Measurements from ENCODE around the gene FAM89B. TPM values are rescaled to one million over a fixed set of nuclear protein-coding genes. Genes with fewer than 3 reads are reported as not detected.

The FAM89B gene
- total RNA-seq, 4 donors from 2014 or later = 30.8 to 44.6 (median 32.4) TPM

DNA sequence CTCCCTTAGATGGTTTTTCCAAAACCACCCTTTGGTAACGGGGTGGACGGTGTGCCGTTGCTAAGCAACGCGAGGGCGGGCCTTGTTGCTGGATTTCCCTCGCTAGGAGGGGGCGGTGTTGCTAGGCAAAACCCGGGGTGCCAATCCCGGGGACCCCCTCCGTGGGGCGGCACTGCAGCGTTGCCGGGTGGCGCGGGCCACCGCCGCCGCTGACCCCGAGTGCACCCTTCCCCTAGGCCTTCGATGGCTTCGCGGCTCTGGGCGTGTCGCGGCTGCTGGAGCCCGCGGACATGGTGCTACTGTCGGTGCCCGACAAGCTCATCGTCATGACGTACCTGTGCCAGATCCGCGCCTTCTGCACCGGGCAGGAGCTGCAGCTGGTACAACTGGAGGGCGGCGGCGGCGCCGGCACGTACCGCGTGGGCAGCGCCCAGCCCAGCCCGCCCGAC is 12.4 kb downstream of the FAM89B start:
- peaks cover 0 to 40% (median 0%) of the 10 kb centered on the region in 3 donors for H3K36me3 ChIP-seq
- no peak for DNase-seq
- H3K27ac ChIP-seq = no peak overlapping the region
- H3K27me3 ChIP-seq = no peaks in the 10 kb centered on the region
- no peak overlapping the region for H3K4me3 ChIP-seq
- H3K4me1 ChIP-seq = peaks cover 0 to 26% (median 20%) of the 10 kb centered on the region in 4 donors
- no peak for TF ChIP-seq POLR2A (IDR thresholded peaks at IDR 0.05)
- TF ChIP-seq, protein P1, sequence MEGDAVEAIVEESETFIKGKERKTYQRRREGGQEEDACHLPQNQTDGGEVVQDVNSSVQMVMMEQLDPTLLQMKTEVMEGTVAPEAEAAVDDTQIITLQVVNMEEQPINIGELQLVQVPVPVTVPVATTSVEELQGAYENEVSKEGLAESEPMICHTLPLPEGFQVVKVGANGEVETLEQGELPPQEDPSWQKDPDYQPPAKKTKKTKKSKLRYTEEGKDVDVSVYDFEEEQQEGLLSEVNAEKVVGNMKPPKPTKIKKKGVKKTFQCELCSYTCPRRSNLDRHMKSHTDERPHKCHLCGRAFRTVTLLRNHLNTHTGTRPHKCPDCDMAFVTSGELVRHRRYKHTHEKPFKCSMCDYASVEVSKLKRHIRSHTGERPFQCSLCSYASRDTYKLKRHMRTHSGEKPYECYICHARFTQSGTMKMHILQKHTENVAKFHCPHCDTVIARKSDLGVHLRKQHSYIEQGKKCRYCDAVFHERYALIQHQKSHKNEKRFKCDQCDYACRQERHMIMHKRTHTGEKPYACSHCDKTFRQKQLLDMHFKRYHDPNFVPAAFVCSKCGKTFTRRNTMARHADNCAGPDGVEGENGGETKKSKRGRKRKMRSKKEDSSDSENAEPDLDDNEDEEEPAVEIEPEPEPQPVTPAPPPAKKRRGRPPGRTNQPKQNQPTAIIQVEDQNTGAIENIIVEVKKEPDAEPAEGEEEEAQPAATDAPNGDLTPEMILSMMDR (IDR thresholded peaks at IDR 0.05) = no peak
- no peaks in the 10 kb centered on the region for H3K9me3 ChIP-seq

DNA sequence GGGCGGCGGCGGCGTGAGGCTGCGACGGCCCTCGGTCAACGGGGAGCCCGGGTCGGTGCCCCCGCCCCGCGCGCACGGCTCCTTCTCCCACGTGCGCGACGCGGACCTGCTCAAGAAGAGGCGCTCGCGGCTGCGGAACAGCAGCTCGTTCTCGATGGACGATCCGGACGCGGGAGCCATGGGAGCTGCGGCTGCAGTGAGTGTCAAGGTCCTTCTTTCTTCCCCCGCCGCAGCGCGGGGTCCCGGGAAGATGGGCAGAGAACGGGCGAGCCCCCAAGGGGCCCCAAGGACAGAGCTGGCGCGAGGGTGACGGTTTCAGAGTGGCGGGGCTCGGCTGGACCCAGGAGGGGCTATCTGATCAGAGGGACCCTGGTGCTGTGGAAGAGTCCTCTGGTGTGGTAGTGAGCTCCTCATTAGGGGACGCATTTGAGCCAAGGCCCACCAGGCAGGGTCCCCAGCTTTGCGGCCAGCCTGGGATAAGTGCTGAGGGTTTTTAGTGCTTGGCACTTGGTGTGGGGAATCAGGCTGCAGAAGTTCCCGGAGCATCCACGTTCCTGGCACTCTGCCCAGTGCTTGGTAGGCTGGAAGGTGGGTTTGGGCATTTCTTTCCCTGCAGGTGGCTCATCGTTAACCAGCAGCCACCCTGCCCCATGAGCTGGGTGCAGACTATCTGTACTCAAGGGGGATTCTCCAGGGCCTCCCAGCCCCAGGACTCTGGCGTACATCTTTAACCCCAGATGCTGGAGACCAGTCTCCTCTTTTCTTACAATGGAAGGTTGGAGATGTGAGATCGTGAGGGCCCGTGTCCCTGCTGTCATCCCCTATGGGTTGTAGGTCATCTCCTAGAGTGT is 13.3 kb downstream of the FAM89B start:
- H3K4me1 ChIP-seq = peaks cover 0 to 22% (median 18%) of the 10 kb centered on the region in 4 donors
- no peak for TF ChIP-seq POLR2A (IDR thresholded peaks at IDR 0.05)
- TF ChIP-seq, protein P1 (IDR thresholded peaks at IDR 0.05) = no peak
- no peaks in the 10 kb centered on the region for H3K9me3 ChIP-seq

DNA sequence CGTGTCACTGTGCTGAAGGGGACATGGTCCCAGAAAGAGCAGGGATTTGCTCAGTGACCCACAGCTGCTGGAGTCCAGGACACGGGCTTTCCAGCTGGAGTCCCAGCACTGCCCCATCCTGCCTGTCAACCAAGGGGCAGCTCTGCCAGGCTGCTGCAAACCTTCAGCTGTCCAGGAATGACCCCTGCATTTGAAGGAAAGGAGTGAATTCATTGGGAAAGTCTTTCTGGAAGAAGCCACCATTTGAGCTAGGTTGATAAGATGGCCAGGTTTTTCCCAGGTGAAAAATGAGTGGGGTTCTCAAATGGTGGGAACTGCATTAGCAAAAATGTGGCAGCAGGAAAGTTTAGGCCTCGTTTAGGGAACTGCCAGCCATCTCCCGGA is 13.9 kb downstream of the FAM89B start:
- Histone ChIP-seq H3K9me3 (no peaks in the 10 kb centered on the region), H3K4me3 (no peak overlapping the region), H3K36me3 (peaks cover 0 to 35% (median 0%) of the 10 kb centered on the region in 3 donors), H3K4me1 (peaks cover 0 to 22% (median 18%) of the 10 kb centered on the region in 4 donors), H3K27ac (peak overlapping the region in 3 of 4 donors; percentile 3 to 87 (median 77)), H3K27me3 (no peaks in the 10 kb centered on the region)
- no peak for DNase-seq
- TF ChIP-seq POLR2A (IDR thresholded peaks at IDR 0.05) = no peak
- TF ChIP-seq, protein P1 (IDR thresholded peaks at IDR 0.05) = no peak

More for the DNA sequence above, 13.3 kb downstream of the FAM89B start:
- Histone ChIP-seq H3K27ac (peak overlapping the region in 1 of 4 donors; percentile 87), H3K4me3 (no peak overlapping the region), H3K27me3 (no peaks in the 10 kb centered on the region), H3K36me3 (peaks cover 0 to 40% (median 0%) of the 10 kb centered on the region in 3 donors)
- DNase-seq = no peak

DNA sequence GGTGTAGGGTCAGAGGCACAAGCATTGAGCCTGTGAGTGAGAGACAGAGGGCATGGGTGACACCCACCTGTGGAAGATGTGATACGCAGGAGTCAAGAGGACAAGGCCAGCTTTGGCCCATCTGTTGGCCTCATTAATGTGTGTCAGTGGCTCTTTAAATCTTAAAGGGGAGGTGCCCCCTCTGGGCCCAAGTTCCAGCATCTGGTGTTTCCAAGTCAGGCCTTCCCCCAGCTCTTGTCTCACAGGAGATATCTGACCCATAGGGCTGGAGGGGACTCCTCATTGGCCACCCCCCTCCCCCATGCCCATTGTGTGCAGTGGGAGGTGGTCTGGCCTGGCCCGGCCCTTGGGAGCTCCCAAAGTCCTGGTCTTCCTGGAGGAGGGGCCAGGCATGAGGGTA is 14.3 kb downstream of the FAM89B start:
- Histone ChIP-seq H3K9me3 (no peaks in the 10 kb centered on the region), H3K27me3 (no peaks in the 10 kb centered on the region), H3K4me1 (peaks cover 0 to 22% (median 19%) of the 10 kb centered on the region in 4 donors), H3K4me3 (no peak overlapping the region), H3K27ac (peak overlapping the region; percentile 3 to 87 (median 74)), H3K36me3 (peaks cover 0 to 33% (median 0%) of the 10 kb centered on the region in 3 donors)
- DNase-seq = no peak
- TF ChIP-seq, protein P1 (IDR thresholded peaks at IDR 0.05) = no peak
- no peak for TF ChIP-seq POLR2A (IDR thresholded peaks at IDR 0.05)

DNA sequence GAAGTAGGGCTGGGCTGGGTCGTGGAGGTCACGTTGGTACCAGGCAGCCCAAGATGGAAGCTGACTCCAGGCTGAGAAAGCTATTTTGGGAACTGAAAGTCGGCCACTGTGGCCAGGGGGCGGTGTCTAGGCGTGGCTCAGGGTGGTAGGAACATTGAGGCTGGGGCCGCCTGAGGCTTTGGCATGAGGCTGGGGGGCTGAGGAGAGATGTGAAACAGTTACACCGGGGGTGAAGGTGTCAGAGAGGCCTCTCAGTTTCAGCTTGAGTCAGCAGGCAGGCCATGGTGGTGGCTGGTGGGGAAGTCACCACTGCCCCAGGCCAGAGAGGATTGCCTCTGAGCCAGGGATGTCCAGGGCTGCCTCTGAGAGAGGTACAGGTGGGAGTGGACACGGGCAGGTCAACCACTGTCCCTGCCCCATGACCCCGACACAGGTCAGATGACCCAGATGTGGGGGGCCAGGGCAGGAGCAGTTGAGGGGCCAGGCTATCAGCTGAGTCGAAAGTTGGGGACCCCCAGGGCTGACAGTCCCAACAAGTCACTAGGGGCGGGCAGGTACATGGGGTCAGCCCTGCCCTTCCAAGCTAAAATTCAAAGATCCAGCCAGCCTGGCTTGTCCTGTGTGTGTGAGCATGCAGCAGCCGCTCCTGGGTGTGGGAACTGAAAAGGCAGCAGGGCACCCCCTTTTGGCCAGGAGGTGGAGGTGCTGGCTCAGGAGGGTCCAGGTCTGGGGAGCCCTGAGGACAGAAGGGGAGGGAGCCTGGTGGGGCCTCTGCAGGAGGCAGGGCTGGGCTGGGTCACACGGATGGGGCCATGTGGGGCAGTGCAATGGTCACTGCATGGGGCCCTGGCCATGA is 16.1 kb downstream of the FAM89B start:
- peaks cover 0 to 35% (median 20%) of the 10 kb centered on the region in 4 donors for H3K4me1 ChIP-seq
- TF ChIP-seq POLR2A (IDR thresholded peaks at IDR 0.05) = no peak
- TF ChIP-seq, protein P1 (IDR thresholded peaks at IDR 0.05) = peak; percentile 70 to 82 (median 80)
- H3K36me3 ChIP-seq = peaks cover 0 to 36% (median 0%) of the 10 kb centered on the region in 3 donors
- peak overlapping the region in 1 of 4 donors; percentile 16 for H3K4me3 ChIP-seq
- no peaks in the 10 kb centered on the region for H3K27me3 ChIP-seq
- H3K27ac ChIP-seq = peak overlapping the region; percentile 70 to 87 (median 74)
- peak; percentile 76 to 91 (median 86) for DNase-seq
- H3K9me3 ChIP-seq = no peaks in the 10 kb centered on the region
